Esophagus squamous epithelium (tissue), 5 donors: Measurements from ENCODE around the gene WWC1. TPM values are rescaled to one million over a fixed set of nuclear protein-coding genes. Genes with fewer than 3 reads are reported as not detected.
"Not testable (repeated sequence)": the region's sequence is repeated elsewhere in the genome, so short reads cannot be mapped to it uniquely, and the experiment has no call there.

Source experiments
- DNase-seq: peaks from one replicate; lab custom pipeline; 2025; lab: John Stamatoyannopoulos, UW
- H3K27ac ChIP-seq, 4 donors: fragments of 200-600 bp; sonication (generic); one replicate each; pipeline ENCODE4 v1.5.1; 2016 to 2019; ENCODE audit warnings: mild to moderate bottlenecking in 1 of 4
- H3K27me3 ChIP-seq, 4 donors: fragments of 200-600 bp; sonication (generic); 1 replicate in 3 of 4; 2 replicates in 1 of 4; pipeline versions ENCODE4 v1.5.1 to v1.6.0; 2017 to 2021; ENCODE audit warnings: antibody characterized with exemption in 1 of 4
- H3K36me3 ChIP-seq, 3 donors: fragments of 200-600 bp; sonication (generic); one replicate each; pipeline ENCODE4 v1.5.1; 2016 to 2019
- H3K4me1 ChIP-seq, 3 donors: fragments of 200-600 bp; sonication (generic); one replicate each; pipeline ENCODE4 v1.5.1; 2017 to 2019
- H3K4me3 ChIP-seq, 4 donors: fragments of 200-600 bp; sonication (generic); 1 replicate in 3 of 4; 2 replicates in 1 of 4; pipeline ENCODE4 v1.5.1; 2016 to 2019; ENCODE audit warnings: mild to moderate bottlenecking in 2 of 4, moderate library complexity in 1 of 4
- H3K9me3 ChIP-seq, 3 donors: fragments of 200-600 bp; sonication (generic); one replicate each; pipeline ENCODE4 v1.5.1; 2016 to 2019
- CTCF ChIP-seq, 6 experiments: fragments of 450-650 bp in 4 of 6; fragments of 200-600 bp in 2 of 6; sonication (generic) in 2 of 6; IDR thresholded peaks; one replicate each; pipeline ENCODE4 v1.5.1; 2016 to 2019; ENCODE audit warnings: antibody characterized with exemption in 6 of 6, mild to moderate bottlenecking in 4 of 6, moderate library complexity in 4 of 6
- POLR2A ChIP-seq, 4 donors: fragments of 450-650 bp; IDR thresholded peaks; one replicate each; pipeline ENCODE4 v1.6.1; 2017; ENCODE audit warnings: antibody characterized with exemption in 4 of 4, mild to moderate bottlenecking in 4 of 4, moderate library complexity in 3 of 4
- WGBS, 2 donors: methylation state at CpG; one replicate each; pipeline ENCODE4 v1.1.5; 2018; 5-methylcytosine and 5-hydroxymethylcytosine counted together
- intact Hi-C: fragments of 100-400 bp; cut with DNase I; formaldehyde crosslinking; loops from one replicate; pipeline ENCODE4 v1.15.0; 2022
- total RNA-seq, 4 donors: library from RNA; depleted of rRNA; stranded (reverse); fragments of >200 nt; gene quantifications; one replicate each; pipeline ENCODE4 v1.1.0, GENCODE V29; 2016
- donor health status: DM: yes; HTN: yes; CAD: no.

The WWC1 gene
- total RNA-seq, 4 donors from 2014 or later, result 14.4 to 25.0 (median 16.1) TPM

- intact Hi-C loops, result no loop called here
Observed at GRCh38 chr5:168428552-168428951, 137.1 kb downstream of the WWC1 start.

GRCh38 chr5:168430296-168430695 lies 138.9 kb downstream of the WWC1 start:
- Histone ChIP-seq H3K36me3 (peaks cover 0 to 67% (median 0%) of the 10 kb centered on the region in 3 donors), H3K9me3 (no peaks in the 10 kb centered on the region), H3K4me1 (no peaks in the 10 kb centered on the region), H3K27ac (no peak overlapping the region), H3K27me3 (no peaks in the 10 kb centered on the region), H3K4me3 (no peak overlapping the region)
- TF ChIP-seq POLR2A (IDR thresholded peaks at IDR 0.05), result no peak
- no peak for TF ChIP-seq CTCF (IDR thresholded peaks at IDR 0.05)
- no peak for DNase-seq
- intact Hi-C loops, result no loop called here
- WGBS, 2 donors, result 83% methylated on average over 2 to 4 of the region's 4 CpGs

More at GRCh38 chr5:168428552-168428951, 137.1 kb downstream of the WWC1 start:
- Histone ChIP-seq H3K4me1 (no peaks in the 10 kb centered on the region), H3K36me3 (peaks cover 0 to 64% (median 0%) of the 10 kb centered on the region in 3 donors), H3K27ac (no peak overlapping the region), H3K4me3 (no peak overlapping the region), H3K9me3 (no peaks in the 10 kb centered on the region), H3K27me3 (no peaks in the 10 kb centered on the region)
- DNase-seq, result no peak
- WGBS, 2 donors, result 93 to 96% methylated on average over 8 to 9 of the region's 10 CpGs
- TF ChIP-seq POLR2A (IDR thresholded peaks at IDR 0.05) (no peak), CTCF (IDR thresholded peaks at IDR 0.05) (no peak)

GRCh38 chr5:168432903-168433302 lies 141.5 kb downstream of the WWC1 start:
- WGBS, 2 donors, result 92 to 93% methylated on average over 4 of the region's 4 CpGs
- intact Hi-C loops, result no loop called here
- DNase-seq, result no peak
- H3K4me1 ChIP-seq, result no peaks in the 10 kb centered on the region
- TF ChIP-seq POLR2A (IDR thresholded peaks at IDR 0.05), result no peak
- no peak for TF ChIP-seq CTCF (IDR thresholded peaks at IDR 0.05)
- no peaks in the 10 kb centered on the region for H3K27me3 ChIP-seq
- H3K4me3 ChIP-seq, result no peak overlapping the region
- H3K9me3 ChIP-seq, result no peaks in the 10 kb centered on the region
- H3K36me3 ChIP-seq, result peaks cover 0 to 65% (median 0%) of the 10 kb centered on the region in 3 donors
- H3K27ac ChIP-seq, result no peak overlapping the region

GRCh38 chr5:168434001-168434400 lies 142.6 kb downstream of the WWC1 start:
- Histone ChIP-seq H3K27me3 (no peaks in the 10 kb centered on the region), H3K4me1 (peaks cover 0 to 5% (median 0%) of the 10 kb centered on the region in 3 donors), H3K27ac (no peak overlapping the region), H3K4me3 (no peak overlapping the region), H3K9me3 (no peaks in the 10 kb centered on the region), H3K36me3 (peaks cover 0 to 54% (median 0%) of the 10 kb centered on the region in 3 donors)
- TF ChIP-seq CTCF (IDR thresholded peaks at IDR 0.05) (no peak), POLR2A (IDR thresholded peaks at IDR 0.05) (no peak)
- DNase-seq, result no peak
- intact Hi-C loops, result no loop called here
- WGBS, 2 donors, result 64 to 77% methylated on average over 6 to 9 of the region's 9 CpGs

GRCh38 chr5:168434746-168435321 lies 143.4 kb downstream of the WWC1 start:
- Histone ChIP-seq H3K9me3 (no peaks in the 10 kb centered on the region), H3K27me3 (no peaks in the 10 kb centered on the region), H3K4me1 (peaks cover 0 to 5% (median 0%) of the 10 kb centered on the region in 3 donors), H3K36me3 (peaks cover 0 to 47% (median 0%) of the 10 kb centered on the region in 3 donors), H3K4me3 (no peak overlapping the region), H3K27ac (no peak overlapping the region)
- DNase-seq, result no peak
- WGBS, 2 donors, result 75 to 78% methylated on average over 8 of the region's 8 CpGs
- TF ChIP-seq POLR2A (IDR thresholded peaks at IDR 0.05) (no peak), CTCF (IDR thresholded peaks at IDR 0.05) (no peak)
- intact Hi-C loops, result no loop called here

- H3K4me1 ChIP-seq, intact Hi-C loops, H3K27ac ChIP-seq, H3K4me3 ChIP-seq, DNase-seq, H3K27me3 ChIP-seq, H3K9me3 ChIP-seq: not testable (repeated sequence)
- WGBS, 2 donors, result 86 to 89% methylated on average over 4 of the region's 4 CpGs
- H3K36me3 ChIP-seq, result peaks cover 0 to 42% (median 0%) of the 10 kb centered on the region in 3 donors
Observed at GRCh38 chr5:168435340-168435739, 143.9 kb downstream of the WWC1 start.
